ENCODE data around the gene AUP1. TPM values are rescaled to one million over a fixed set of nuclear protein-coding genes. Genes with fewer than 3 reads are reported as not detected.

The AUP1 gene
- total RNA-seq, 1 experiment from 2014 or later, result 91.5 TPM

GRCh38 chr2:74493546-74493945, 36.0 kb downstream of the AUP1 start:
- Mint-ChIP-seq H3K36me3 (ENCODE audit: insufficient read depth in 1 of 3, low read depth in 3 of 3) (peaks cover 30 to 44% (median 43%) of the 10 kb centered on the region in 3 experiments), H3K4me1 (peaks cover 7 to 12% of the 10 kb centered on the region in 2 experiments), H3K27ac (no peak overlapping the region), H3K4me3 (no peak overlapping the region; a peak in 1 of 5 replicates), H3K27me3 (ENCODE audit: low read depth) (peaks cover 42% of the 10 kb centered on the region), H3K9me3 (peaks cover 0 to 2% of the 10 kb centered on the region in 2 experiments; a peak in 1 of 5 replicates)
- WGBS (ENCODE audit: extremely low coverage, insufficient read length, low lambda C conversion rate), result no CpG with 5 or more reads among the region's 3 CpGs
- Histone ChIP-seq H2AK5ac (ENCODE audit: insufficient read length, low read length) (no peak overlapping the region), H4K8ac (replicated peaks; ENCODE audit: insufficient read length, low read depth, low read length) (no peak overlapping the region), H3K27me3 (ENCODE audit: insufficient read depth, low read length) (peaks cover 29% of the 10 kb centered on the region), H3K56ac (ENCODE audit: insufficient read length, low read depth, low read length) (no peak overlapping the region), H3K4ac (ENCODE audit: low read depth, low read length) (no peak overlapping the region), H3K18ac (ENCODE audit: insufficient read length, low read depth, low read length) (no peak overlapping the region), H2BK120ac (ENCODE audit: low read depth, low read length, poor library complexity, severe bottlenecking) (no peak overlapping the region), H3K23me2 (ENCODE audit: insufficient read length, low read depth, low read length, poor library complexity, severe bottlenecking) (peaks cover 11% of the 10 kb centered on the region), H3K9me3 (ENCODE audit: control insufficient read depth, low read depth, low read length) (no peaks in the 10 kb centered on the region), H3K4me2 (ENCODE audit: insufficient read depth, insufficient read length, low read length) (no peak overlapping the region), H2BK20ac (ENCODE audit: low read depth, low read length, poor library complexity, severe bottlenecking) (no peak overlapping the region), H3T11ph (ENCODE audit: low read length) (no peak overlapping the region), H2BK15ac (ENCODE audit: low read depth, low read length) (no peak overlapping the region), H3K4me1 (ENCODE audit: insufficient read depth, low read length) (no peaks in the 10 kb centered on the region), H4K91ac (ENCODE audit: insufficient read length, low read depth, low read length) (no peak overlapping the region), H3K9ac (ENCODE audit: extremely low read depth, insufficient read length, low read length) (no peak overlapping the region), H2BK5ac (ENCODE audit: insufficient read length, low read length) (no peak overlapping the region), H2BK12ac (ENCODE audit: insufficient read length, low read depth, low read length) (no peak overlapping the region), H4K20me1 (ENCODE audit: control insufficient read depth, insufficient read depth, insufficient read length) (no peaks in the 10 kb centered on the region), H3K79me2 (ENCODE audit: insufficient read depth, low read length) (no peaks in the 10 kb centered on the region), H2AFZ (ENCODE audit: low read length) (no peak overlapping the region), H3K27ac (ENCODE audit: insufficient read length, low read depth, low read length) (no peak overlapping the region), H4K5ac (ENCODE audit: insufficient read length, low read depth, low read length) (no peak overlapping the region), H3K23ac (ENCODE audit: insufficient read length, low read depth, low read length) (no peak overlapping the region), H3K79me1 (ENCODE audit: insufficient read depth, low read depth, low read length, poor library complexity, severe bottlenecking) (no peaks in the 10 kb centered on the region), H3K14ac (ENCODE audit: insufficient read depth, low read length) (no peak overlapping the region)
- no peak for DNase-seq
- TF ChIP-seq, protein P1, sequence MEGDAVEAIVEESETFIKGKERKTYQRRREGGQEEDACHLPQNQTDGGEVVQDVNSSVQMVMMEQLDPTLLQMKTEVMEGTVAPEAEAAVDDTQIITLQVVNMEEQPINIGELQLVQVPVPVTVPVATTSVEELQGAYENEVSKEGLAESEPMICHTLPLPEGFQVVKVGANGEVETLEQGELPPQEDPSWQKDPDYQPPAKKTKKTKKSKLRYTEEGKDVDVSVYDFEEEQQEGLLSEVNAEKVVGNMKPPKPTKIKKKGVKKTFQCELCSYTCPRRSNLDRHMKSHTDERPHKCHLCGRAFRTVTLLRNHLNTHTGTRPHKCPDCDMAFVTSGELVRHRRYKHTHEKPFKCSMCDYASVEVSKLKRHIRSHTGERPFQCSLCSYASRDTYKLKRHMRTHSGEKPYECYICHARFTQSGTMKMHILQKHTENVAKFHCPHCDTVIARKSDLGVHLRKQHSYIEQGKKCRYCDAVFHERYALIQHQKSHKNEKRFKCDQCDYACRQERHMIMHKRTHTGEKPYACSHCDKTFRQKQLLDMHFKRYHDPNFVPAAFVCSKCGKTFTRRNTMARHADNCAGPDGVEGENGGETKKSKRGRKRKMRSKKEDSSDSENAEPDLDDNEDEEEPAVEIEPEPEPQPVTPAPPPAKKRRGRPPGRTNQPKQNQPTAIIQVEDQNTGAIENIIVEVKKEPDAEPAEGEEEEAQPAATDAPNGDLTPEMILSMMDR (conservative IDR thresholded peaks at IDR 0.05), result no peak

All from H9 (cell line).